Caco-2 (cell line): ENCODE results near the gene BRAT1. TPM values are rescaled to one million over a fixed set of nuclear protein-coding genes. Genes with fewer than 3 reads are reported as not detected.

Experiments
- BruUV-seq: library from RNA; stranded (reverse); fragments of 400-500 nt; replicated peaks from 2 replicates; lab custom pipeline; 2021; lab: Mats Ljungman, UMichigan
- CTCF ChIA-PET: fragments of 300-600 bp; sonication (Branson Sonifier 250); formaldehyde crosslinking; loops from one replicate; lab custom pipeline; 2022; ENCODE audit warnings: antibody characterized with exemption; lab: Charles Lee
- POLR2A ChIA-PET: fragments of 300-600 bp; sonication (Branson Sonifier 250); formaldehyde crosslinking; loops from one replicate; lab custom pipeline; 2022; ENCODE audit warnings: antibody characterized with exemption; lab: Charles Lee
- DNase-seq, 2 experiments: peaks; one replicate each; pipeline versions ENCODE4 v3.0.0 to v3.0.0-alpha.2; 2020 to 2022
- H3K27me3 ChIP-seq: replicated peaks from 2 replicates; pipeline ENCODE4 v1.6.0; 2011; ENCODE audit warnings: low read length; ENCODE audit not compliant: control insufficient read depth, insufficient read depth
- H3K36me3 ChIP-seq: 2 replicates; pipeline ENCODE4 v1.5.1; 2011; ENCODE audit warnings: low read length; ENCODE audit not compliant: control insufficient read depth, insufficient read depth
- H3K4me1 ChIP-seq: fragments of 250-450 bp; sonication (Bioruptor Pico); 2 replicates; pipeline ENCODE4 v1.5.1; 2020; ENCODE audit warnings: mild to moderate bottlenecking
- H3K4me3 ChIP-seq: 2 replicates; pipeline ENCODE4 v1.5.1; 2011; ENCODE audit warnings: low read depth, mild to moderate bottlenecking, control low read depth, low read length
- H3K9me3 ChIP-seq: fragments of 250-450 bp; sonication (Bioruptor Pico); 2 replicates; pipeline ENCODE4 v1.5.1; 2020; ENCODE audit warnings: mild to moderate bottlenecking, moderate library complexity
- H3K27ac Mint-ChIP-seq: one replicate; pipeline ENCODE4 v1.8.0; 2022; ENCODE audit warnings: mixed read lengths; ENCODE audit not compliant: unreplicated experiment
- H3K27me3 Mint-ChIP-seq: one replicate; pipeline ENCODE4 v1.8.0; 2022; ENCODE audit warnings: mixed read lengths; ENCODE audit not compliant: insufficient read depth, unreplicated experiment
- H3K36me3 Mint-ChIP-seq: one replicate; pipeline ENCODE4 v1.8.0; 2022; ENCODE audit warnings: mild to moderate bottlenecking, mixed read lengths; ENCODE audit not compliant: insufficient read depth, unreplicated experiment
- H3K4me1 Mint-ChIP-seq: one replicate; pipeline ENCODE4 v1.8.0; 2022; ENCODE audit warnings: low read depth, mixed read lengths; ENCODE audit not compliant: unreplicated experiment
- H3K4me3 Mint-ChIP-seq: one replicate; pipeline ENCODE4 v1.8.0; 2022; ENCODE audit warnings: mild to moderate bottlenecking, moderate library complexity, mixed read lengths; ENCODE audit not compliant: unreplicated experiment
- H3K9me3 Mint-ChIP-seq: one replicate; pipeline ENCODE4 v1.8.0; 2022; ENCODE audit warnings: mixed read lengths; ENCODE audit not compliant: unreplicated experiment
- CTCF ChIP-seq, 2 experiments: fragments of 200-600 bp in 1 of 2; IDR thresholded peaks; 1 replicate in 1 of 2; 2 replicates in 1 of 2; pipeline versions ENCODE4 v1.5.1 to v1.8.0; 2011 to 2022; ENCODE audit warnings: antibody characterized with exemption in 1 of 2, control low read depth in 1 of 2, inconsistent platforms in 1 of 2, low read depth in 1 of 2, low read length in 1 of 2, mild to moderate bottlenecking in 1 of 2, moderate library complexity in 1 of 2; ENCODE audit not compliant: insufficient read depth in 1 of 2, severe bottlenecking in 1 of 2, unreplicated experiment in 1 of 2
- intact Hi-C: fragments of 100-400 bp; cut with micrococcal nuclease; formaldehyde crosslinking; loops from one replicate; pipeline ENCODE4 v1.10.0; 2022; ENCODE audit not compliant: unreplicated experiment
- total RNA-seq: library from RNA; stranded (reverse); gene quantifications from 2 replicates; pipeline ENCODE4 v1.2.3, GENCODE V29; 2022

BRAT1 gene
- total RNA-seq, 1 experiment from 2014 or later = 33.5 TPM

- BruUV-seq = no TSS peak
- Histone ChIP-seq H3K9me3 (no peaks in the 10 kb centered on the region), H3K4me3 (no peak overlapping the region), H3K36me3 (no peaks in the 10 kb centered on the region), H3K4me1 (peaks cover 13% of the 10 kb centered on the region), H3K27me3 (no peaks in the 10 kb centered on the region)
- H3K27me3 Mint-ChIP-seq = no peaks in the 10 kb centered on the region
- no peaks in the 10 kb centered on the region for H3K9me3 Mint-ChIP-seq
- no peak overlapping the region for H3K4me3 Mint-ChIP-seq
- no peak for TF ChIP-seq CTCF (IDR thresholded peaks at IDR 0.05; ENCODE audit: insufficient read depth in 1 of 2, low read depth in 1 of 2, low read length in 1 of 2, severe bottlenecking in 1 of 2, unreplicated experiment in 1 of 2)
- DNase-seq = no peak
- CTCF ChIA-PET = no interaction called here
- H3K4me1 Mint-ChIP-seq = no peaks in the 10 kb centered on the region
- intact Hi-C loops = no loop called here
- POLR2A ChIA-PET = no interaction called here
- H3K36me3 Mint-ChIP-seq = no peaks in the 10 kb centered on the region
- H3K27ac Mint-ChIP-seq = no peak overlapping the region
Observed at GRCh38 chr7:2509298-2509906, 45.9 kb downstream of the BRAT1 start.

- no peak for DNase-seq
- Mint-ChIP-seq H3K4me3 (no peak overlapping the region), H3K4me1 (no peaks in the 10 kb centered on the region), H3K27ac (no peak overlapping the region), H3K9me3 (no peaks in the 10 kb centered on the region), H3K36me3 (no peaks in the 10 kb centered on the region), H3K27me3 (no peaks in the 10 kb centered on the region)
- intact Hi-C loops = no loop called here
- no peaks in the 10 kb centered on the region for H3K36me3 ChIP-seq
- ChIA-PET CTCF (no interaction called here), POLR2A (no interaction called here)
- BruUV-seq = no TSS peak
- no peaks in the 10 kb centered on the region for H3K9me3 ChIP-seq
- no peak overlapping the region for H3K4me3 ChIP-seq
- no peaks in the 10 kb centered on the region for H3K27me3 ChIP-seq
- H3K4me1 ChIP-seq = peaks cover 13% of the 10 kb centered on the region
- no peak for TF ChIP-seq CTCF (IDR thresholded peaks at IDR 0.05; ENCODE audit: insufficient read depth in 1 of 2, low read depth in 1 of 2, low read length in 1 of 2, severe bottlenecking in 1 of 2, unreplicated experiment in 1 of 2)
Observed at GRCh38 chr7:2508327-2509215, 46.8 kb downstream of the BRAT1 start.

DNA sequence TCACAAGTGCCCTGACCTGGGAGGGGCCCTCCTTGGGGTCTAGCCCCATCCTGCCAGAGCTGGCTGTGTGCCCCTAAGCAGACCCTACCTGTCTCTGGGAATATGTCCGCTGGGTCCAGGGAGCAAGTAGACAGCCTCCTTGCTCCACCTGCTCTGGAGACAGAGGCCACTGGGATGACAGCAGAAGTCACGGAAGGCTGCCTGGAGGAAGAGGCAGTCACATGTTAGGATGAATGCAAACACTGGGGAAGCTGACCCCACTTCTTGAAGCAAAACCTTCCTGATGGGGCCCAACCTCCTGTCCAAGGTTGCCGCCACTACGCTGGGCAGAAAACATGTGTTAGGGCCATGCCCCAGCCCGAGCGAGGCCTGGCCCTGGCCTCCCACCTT, 47.4 kb downstream of the BRAT1 start:
- no peak overlapping the region for H3K4me3 ChIP-seq
- intact Hi-C loops = no loop called here

More for the DNA sequence above, 47.4 kb downstream of the BRAT1 start:
- Histone ChIP-seq H3K4me1 (peaks cover 13% of the 10 kb centered on the region), H3K9me3 (no peaks in the 10 kb centered on the region), H3K36me3 (no peaks in the 10 kb centered on the region), H3K27me3 (no peaks in the 10 kb centered on the region)
- BruUV-seq = no TSS peak
- Mint-ChIP-seq H3K4me1 (no peaks in the 10 kb centered on the region), H3K4me3 (no peak overlapping the region), H3K27me3 (no peaks in the 10 kb centered on the region), H3K27ac (no peak overlapping the region), H3K9me3 (no peaks in the 10 kb centered on the region), H3K36me3 (no peaks in the 10 kb centered on the region)
- POLR2A ChIA-PET = no interaction called here
- CTCF ChIA-PET = no interaction called here
- DNase-seq = no peak
- TF ChIP-seq CTCF (IDR thresholded peaks at IDR 0.05; ENCODE audit: insufficient read depth in 1 of 2, low read depth in 1 of 2, low read length in 1 of 2, severe bottlenecking in 1 of 2, unreplicated experiment in 1 of 2) = no peak
